ENCODE data around the gene CGREF1.
A peak's percentile ranks its signal among the peaks of the same experiment; 100 is the strongest.

The CGREF1 gene

GRCh38 chr2:27071990-27072830, 46.7 kb downstream of the CGREF1 start:
- DNase-seq, result peak; percentile 55

- peak; percentile 91 for DNase-seq
These were observed 47.5 kb downstream of the CGREF1 start, which contains the start of gene OST4 for GRCh38 chr2:27071277-27071989. Gene OST4, minus strand, starts transcription at chr2:27071654.

- no peak for DNase-seq
These were observed 48.2 kb downstream of the CGREF1 start for GRCh38 chr2:27070653-27071276.

- DNase-seq, result no peak
These were observed 48.8 kb downstream of the CGREF1 start for GRCh38 chr2:27069961-27070618.

- no peak for DNase-seq
These were observed 49.5 kb downstream of the CGREF1 start for GRCh38 chr2:27069436-27069835.

GRCh38 chr2:27067385-27067784, 51.5 kb downstream of the CGREF1 start:
- DNase-seq, result no peak

- no peak for DNase-seq
These were observed 53.8 kb downstream of the CGREF1 start for GRCh38 chr2:27065128-27065527.

- DNase-seq, result no peak
These were observed 58.6 kb downstream of the CGREF1 start for GRCh38 chr2:27060323-27060722.

GRCh38 chr2:27059141-27059820, 59.6 kb downstream of the CGREF1 start:
- no peak for DNase-seq

- DNase-seq, result no peak
These were observed 60.7 kb downstream of the CGREF1 start for GRCh38 chr2:27058210-27058609.

GRCh38 chr2:27057184-27057583, 61.7 kb downstream of the CGREF1 start:
- no peak for DNase-seq

- no peak for DNase-seq
These were observed 64.2 kb downstream of the CGREF1 start for GRCh38 chr2:27054721-27055120.

GRCh38 chr2:27053776-27054175, 65.2 kb downstream of the CGREF1 start:
- DNase-seq, result no peak

- no peak for DNase-seq
These were observed 65.6 kb downstream of the CGREF1 start for GRCh38 chr2:27053321-27053720.

- DNase-seq, result no peak
These were observed 66.9 kb downstream of the CGREF1 start for GRCh38 chr2:27051902-27052645.

GRCh38 chr2:27050996-27051901, 67.7 kb downstream of the CGREF1 start, which contains the start of gene AGBL5:
Gene AGBL5, plus strand, starts transcription at chr2:27051668. Its CDS starts 1,291 bp downstream, at chr2:27052959.
- peak; percentile 98 for DNase-seq
